Hematopoietic multipotent progenitor cell treated with erythropoietin and hydrocortisone succinate and interleukin-3 and kit ligand, for 15 days (in vitro differentiated cells): Measurements from ENCODE around the gene TRANK1.

ENCODE experiments used
- DNase-seq: peaks from one replicate; pipeline ENCODE4 v3.0.0-alpha.2; 2015; ENCODE audit warnings: low spot score

TRANK1 gene

DNA sequence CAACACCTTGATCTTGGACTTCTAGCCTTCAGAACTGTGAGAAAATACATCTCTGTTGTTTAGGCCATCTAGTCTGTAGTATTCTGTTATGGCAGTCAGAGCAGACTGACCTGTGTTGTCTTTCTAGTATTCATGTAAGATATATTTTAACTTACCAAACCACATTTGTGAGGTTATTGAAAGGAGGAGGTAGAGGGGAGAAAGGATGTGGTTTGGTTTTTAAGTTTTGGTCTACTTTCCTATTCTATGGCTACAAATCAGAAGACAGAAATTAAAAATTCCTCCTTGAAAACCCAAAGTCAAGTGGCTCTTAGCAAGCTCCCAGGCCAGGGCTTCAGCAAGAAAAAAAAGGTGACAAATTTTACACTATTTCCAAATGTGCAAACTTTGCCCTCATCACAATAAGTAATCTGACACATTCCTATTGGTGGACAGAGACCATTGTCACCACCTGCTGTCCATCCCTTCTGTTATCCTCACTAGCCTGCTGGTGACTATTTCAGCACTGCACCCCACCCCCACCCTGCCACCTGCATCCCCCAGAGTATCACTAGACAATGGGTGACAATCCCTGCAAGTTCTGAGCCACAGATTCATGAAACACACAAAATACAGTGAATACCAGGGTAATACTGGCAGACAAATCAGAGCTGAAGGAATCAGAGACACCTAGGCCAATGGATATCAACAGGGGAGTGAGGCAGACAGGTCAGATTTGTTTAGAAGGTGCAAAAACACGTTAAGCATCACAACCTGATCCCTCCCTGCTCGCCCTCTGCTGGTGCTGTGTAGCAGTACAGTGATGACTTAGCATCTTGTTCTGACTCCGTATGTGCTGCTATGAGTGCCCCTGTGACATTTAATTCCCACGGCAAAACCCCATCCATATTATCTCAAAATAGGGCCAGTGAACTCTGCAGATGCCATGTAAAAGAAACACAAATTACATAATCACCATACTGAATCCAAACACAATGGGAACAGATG, 101.5 kb downstream of the TRANK1 start:
- DNase-seq = peak; percentile 43

DNA sequence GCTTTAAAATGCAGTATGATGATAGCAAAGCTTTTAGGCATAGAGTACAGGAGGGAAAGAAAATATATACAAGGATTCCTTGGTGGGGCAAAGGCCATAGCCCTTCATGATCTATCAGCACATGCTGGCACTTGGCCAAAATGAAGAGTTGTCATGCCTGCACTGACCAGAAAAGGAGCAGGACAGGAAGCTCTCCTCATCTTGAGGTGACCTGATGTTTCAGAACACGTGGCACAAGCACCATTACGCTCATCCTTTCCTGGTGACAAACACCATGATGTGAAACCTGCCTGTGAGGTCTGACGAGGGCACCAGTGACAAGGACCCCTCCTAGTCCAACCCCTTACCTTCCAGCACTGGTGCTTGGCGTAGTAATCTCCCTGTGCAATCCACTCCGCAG, 102.6 kb downstream of the TRANK1 start:
- no peak for DNase-seq

DNA sequence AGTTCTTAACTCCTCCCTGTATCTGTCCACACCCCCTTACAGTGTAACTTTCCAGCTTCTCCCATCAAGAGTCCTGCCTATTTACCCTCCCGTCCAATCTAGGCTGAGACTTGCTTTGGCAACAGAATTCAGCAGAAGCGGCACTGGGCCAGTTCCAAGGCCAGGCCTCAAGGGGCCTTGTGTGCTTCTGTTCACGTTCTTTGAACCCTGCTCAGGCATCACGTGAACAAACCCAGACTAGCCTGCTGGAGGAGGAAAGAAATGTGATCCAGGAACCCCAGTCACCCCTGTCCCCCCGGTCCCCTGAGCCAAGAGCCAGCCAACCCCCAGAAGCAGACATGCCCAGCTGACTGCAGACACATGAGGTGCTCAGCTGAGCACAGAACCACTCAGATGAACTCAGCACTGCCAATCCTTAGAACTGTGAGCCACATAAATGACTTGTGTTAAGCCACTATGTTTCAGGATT, 104.4 kb downstream of the TRANK1 start:
- no peak for DNase-seq

DNA sequence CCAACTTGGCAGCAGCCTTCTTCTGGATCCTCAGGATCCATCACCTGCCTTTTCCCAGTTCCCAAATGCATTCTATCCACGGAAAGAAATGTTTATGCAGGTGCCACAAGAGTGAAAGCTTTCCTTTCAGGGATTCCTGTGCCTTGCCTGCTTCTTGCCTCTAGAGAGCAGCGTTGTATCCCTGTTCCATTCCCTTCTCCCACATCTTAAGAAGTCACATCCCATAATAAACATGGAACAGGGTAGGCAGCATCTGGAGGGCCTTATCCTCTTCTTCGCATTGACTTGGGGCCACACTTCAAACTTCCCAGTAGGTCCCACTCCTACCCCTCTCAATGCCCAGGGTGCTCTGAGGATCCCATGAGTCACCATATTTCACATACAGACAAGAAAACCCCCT, 107.8 kb downstream of the TRANK1 start:
- no peak for DNase-seq

DNA sequence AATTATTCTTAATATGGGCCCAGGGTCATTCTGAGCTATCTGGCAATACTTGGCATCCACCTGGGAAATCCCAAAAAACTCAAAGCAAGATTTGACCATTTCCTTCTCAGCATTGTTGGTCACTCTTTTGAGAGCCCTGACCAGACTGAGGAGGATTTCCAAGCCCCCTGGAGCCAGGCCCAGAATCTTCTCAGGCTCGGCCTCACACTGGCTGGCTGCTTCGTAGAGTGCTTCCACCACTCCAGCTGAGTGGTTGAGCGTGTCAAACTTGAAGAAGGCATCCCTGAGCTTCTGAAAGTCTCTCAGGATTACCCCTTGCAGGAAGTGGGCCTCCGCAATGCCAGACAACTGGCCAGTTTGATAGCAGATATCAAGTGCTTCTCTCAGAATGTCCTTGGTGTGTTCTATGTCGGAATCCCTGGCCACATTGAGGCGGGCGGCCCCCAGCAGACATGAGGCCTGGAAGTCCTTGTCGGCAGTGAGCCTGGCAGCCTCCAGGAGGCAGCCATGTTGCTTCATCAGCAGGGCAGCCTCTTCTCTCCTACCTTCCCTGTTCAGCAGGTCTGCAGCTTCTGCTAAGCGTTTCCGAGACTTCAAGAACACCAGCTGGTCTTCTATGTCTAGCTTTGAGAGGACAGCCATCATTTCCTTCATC, 111.6 kb downstream of the TRANK1 start:
- no peak for DNase-seq

DNA sequence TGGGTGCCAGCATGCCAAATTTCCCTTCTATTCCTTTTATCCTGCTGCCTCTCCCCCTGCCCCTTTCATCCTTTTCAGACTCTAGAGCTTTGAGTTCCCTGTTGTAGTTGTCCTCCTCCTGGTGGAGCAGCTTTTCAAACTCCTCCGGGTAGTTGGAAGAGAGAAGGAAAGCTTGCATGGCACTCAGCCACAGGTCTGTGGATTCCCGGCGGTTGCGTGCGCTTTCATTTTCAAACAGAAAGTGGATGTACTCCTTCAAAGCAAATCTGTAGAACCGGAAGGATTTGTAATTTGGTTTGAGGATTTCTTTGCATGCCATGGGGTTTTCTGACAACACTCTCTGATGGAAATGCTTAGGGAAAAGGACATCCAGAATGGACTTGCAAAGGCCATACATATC, 112.4 kb downstream of the TRANK1 start:
- no peak for DNase-seq

DNA sequence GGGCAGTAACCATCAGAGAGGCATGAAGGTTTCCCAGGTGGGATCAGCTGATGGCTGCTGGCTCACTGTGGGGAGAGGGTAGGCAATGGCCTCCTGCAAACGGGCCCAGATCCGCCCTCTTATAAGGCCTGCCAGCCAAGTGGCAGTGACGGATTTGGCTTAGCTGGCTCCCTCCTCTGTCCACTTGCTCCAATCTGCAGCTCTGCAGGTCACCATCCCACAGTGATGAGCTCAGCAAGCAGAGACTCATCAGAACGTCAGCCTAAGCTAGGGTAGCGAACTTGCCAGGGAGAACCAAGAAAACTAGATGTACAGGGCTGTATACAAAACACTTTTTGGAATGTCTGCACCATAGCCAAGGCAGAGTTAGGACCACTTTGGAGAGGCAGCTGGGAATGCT, 117.7 kb downstream of the TRANK1 start:
- DNase-seq = no peak

DNA sequence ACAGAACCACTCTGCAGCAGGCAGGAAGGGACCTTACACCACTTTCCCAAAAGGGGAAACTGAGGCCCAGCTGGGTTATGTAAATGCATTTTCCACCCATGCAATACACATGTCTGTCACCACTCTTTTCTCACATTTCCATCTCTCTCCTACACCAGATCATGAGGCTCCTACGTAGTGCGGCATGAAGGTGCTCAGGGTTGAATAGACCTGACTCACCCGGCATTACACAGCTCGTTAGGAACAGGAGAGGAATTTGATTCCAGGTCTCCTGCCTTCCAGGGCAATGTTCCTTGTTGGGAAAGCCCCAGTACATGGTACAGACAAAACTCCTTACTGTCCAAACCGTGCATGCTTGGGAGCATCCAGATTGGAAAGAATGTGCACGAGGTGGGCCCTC, 118.6 kb downstream of the TRANK1 start:
- DNase-seq = no peak

DNA sequence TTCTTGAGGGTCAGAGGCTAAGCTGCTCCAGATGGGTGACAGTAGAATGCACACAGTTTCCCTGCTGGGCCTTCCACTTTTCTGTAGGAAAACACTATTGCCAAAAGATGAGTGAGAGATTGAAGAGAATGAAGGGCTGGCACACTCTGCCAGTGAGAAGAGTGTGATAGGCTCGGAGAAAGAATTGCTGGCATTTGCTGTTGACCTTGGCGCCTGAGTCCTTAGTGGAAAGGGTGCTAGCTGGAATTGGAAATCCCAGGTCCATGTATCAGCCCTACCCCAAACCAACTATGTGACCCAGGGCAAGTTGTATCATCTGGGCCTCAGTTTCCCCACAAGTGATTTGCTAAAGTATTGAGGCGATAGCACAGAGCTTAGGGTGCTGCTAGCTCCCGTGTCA, 120.4 kb downstream of the TRANK1 start:
- no peak for DNase-seq

DNA sequence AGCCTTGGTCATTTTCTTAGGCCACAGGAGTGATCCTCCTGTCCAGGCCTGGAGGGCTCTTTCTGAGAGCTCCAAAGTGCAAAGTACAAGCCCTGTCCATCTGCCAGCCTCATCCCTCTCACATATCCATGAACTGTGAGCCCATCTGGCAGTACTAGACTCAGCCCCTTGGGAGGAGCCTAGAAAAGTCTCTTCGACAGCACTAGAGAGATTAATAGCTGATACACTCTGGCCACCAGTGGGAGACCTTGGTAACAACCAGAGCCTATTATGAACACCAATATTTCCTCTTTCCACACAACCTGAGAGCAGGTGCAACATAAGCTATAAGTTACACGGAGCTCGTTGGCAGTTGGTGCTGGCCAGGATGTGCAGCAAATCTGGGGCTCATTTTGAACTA, 121.0 kb downstream of the TRANK1 start:
- DNase-seq = no peak

DNA sequence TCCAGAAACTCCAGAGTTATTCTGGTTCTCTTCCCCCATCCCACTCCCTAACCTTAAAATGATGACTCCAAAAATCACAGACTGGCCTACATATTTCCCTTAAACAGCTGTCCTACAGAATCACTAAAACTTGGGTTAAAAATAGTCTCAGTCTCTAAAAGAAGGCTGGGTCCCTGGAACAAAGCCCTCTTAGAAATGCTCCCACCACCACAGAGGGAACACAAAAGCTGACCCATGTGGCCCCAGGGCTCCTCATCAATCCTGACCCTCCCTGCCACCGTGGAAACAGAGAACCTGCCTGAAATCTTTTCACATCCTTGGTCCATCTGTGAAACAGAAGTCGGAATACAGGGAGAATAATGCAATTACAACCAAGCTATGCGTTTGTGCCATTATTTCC, 124.8 kb downstream of the TRANK1 start:
- no peak for DNase-seq

DNA sequence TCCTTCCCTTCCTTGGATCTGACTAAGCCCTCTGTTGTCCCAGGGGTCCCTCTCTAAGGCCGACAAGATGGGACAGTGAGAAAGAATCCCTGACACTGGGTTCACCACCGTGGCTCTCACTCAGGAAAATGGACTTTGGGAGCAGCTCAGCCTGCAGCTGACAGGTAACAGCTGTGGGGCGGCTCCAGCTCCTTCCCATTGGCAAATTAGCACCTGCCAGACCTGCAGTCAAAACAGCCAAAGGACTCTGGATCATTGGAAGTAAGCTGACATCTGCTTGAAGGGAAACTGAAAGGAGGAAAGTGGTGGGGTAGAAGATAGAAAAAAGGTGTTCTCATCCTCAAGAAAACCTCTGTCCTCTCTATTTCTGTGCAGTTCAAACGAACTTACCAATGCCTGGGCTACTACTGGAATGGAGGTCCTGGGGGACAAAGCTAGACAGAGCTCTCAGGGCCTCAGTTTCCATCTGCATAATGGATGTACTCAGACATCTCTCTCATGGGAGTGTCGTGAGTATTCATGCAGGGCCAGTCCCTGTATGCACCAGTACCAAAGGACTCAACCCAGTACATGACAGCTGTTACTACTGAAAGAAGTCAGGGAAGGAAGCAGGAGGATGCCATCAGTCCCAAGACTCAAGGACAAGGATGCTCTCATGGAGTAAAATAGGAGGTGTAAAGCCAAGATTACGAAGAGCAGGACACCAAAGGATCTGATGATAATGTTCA, 126.9 kb downstream of the TRANK1 start:
- DNase-seq = no peak

DNA sequence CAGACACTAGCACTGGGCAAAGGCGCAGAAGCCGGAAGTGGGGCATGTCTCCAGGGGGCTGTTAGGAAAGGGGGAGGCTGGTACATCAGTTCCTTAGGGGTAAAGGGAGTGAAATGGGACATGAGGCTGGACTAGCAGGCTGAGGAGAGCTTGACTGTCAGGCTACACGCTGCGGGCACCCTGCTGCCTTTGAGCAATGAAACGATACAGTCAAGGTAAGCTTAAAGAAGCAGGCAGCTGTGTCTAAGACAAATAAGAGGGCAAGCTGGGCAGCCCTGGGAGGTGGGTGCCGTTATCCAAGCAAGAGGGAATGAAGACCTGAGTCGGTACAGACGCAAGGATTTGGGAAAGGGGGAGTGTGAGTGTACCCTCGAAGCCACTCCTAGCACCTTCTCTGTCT, 129.5 kb downstream of the TRANK1 start:
- DNase-seq = no peak

DNA sequence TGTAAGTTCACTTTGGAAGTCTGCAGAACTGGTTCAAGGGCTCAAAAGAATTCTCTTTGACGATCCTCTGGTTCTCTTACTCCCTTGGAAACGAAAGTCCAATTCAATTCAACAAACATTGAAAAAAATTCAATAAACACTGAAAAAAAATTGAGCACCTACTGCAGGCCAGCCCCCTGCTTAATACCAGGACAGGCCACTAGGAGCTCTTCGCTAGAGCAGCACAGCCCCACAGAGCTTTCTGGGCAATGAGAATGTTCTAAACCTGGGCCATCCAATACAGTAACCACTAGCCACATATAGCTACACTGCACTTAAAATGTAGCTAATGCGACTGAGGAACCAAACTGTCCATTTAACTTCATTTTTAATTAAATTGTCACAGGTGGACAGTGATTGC, 130.1 kb downstream of the TRANK1 start:
- no peak for DNase-seq

DNA sequence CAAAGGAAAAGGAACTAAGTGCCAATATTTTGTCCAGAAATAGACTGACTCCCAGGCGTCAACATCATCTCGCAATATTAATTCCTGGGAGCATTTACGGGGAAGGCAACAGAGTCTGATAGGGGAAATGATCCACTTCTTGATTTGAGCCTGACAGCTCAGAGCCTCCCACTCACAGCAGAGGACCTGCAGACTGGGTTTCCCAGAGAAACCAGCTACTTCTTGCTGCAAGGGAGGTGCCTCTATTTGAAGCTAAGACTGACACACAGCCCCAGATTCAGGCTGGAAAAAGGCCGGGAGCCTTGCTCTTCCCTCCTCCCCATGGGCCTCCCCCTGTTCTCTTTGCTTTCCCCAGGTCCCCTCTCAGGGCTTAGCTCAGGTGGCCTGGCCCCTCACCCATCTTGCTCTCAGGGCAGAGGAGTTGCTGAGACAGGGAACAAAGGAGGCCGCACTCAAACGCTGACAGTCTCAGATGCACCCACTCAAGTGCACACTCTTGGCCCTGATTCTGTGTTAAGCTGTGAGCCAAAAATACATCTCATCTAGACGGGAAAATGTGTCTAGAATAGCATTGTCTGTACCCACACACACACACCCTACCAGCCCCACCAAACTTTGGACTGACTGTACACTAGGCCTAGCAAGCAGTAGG, 130.7 kb downstream of the TRANK1 start:
- DNase-seq = no peak

DNA sequence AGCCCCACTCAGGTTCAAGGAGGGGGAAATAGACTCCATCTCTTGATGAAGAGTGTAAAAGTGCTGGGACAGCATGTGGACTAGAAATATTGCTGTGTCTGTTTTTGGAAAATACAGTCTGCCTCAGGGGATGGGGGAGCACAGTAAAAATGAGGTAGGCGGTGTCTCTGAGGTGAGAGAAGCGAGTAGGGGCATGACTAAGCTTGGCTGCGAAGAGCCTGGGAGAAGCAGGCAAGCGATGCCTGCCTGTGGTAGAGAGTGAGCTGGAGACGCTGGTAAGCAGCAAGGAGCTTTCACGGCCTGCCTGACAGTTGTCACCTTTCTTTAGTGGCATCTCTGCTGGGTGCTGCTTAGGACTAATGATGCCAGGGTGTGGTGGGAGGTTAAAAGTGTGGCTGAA, 131.5 kb downstream of the TRANK1 start:
- DNase-seq = no peak

DNA sequence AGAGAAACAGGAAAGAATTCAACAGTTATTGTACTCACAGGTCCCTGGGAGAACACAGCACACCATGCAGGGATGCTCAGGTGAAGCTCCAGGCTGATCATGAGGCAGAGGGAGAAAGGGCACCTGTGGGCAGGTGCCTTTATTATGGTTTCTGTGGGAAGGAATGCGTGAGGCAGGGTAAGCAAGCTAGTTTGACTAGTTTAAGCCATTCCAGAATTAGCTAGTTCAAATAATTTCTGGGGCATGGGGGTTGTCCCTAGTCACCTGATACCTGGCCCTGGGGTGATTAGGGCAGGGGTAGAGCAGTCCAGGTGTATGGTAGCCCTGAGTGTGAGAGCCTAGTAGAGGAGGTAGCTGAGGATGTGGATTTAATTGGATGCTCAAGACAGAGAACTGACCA, 132.6 kb downstream of the TRANK1 start:
- DNase-seq = no peak

DNA sequence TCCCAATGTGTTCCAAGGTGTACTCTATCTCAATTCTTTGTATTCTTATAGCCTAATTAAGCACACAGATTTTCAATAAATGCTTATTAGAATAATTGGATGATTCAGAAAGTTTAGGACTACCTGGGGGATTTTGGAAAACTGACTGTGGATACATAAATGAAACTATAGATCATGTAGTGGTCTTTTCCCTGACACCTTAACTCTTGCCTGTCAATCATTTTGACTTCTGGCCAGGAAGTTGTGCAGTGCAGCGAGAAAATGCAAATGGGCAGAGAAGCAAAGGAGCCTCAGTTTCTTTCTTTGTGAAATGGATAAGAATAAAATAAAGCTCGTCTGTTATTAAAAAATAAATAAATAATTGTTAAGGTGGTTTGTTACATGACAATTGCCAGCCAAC, 133.1 kb downstream of the TRANK1 start:
- DNase-seq = no peak

DNA sequence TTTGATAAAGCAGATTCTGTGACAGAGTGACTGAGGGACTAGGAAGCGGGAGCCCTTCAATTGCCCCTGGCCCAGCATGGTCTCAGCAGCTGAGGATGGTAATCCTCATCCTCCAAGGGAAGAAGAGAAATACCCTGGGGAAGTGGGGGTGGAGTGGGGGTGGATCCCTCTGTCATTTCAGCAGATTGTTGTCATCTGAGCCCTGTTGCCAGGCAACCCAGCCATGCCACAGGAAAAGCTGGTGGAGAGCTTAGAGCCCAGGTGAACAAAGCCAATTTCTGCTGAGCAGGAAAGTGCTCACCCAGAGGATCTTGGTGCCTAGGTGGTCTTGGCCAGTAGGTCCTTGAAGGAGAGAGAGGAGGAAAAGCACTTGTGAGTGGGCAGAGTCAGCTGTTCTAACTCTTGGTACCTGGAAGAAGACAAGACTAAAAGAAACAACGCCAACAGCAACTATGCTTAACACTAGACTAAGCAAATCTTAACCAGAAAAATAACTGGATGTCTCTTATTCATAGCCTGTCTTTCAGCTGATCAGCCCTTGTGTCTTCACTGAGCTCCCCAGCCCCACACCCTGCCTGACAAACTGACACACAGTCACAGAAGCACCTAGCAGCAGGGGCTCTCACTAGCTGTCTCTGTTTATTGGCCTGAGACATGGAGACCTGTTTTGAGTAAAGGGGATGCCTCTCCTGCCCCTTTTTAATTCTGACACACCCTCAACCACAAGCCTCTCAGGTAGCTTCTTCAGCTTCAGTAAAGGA, 140.4 kb downstream of the TRANK1 start:
- no peak for DNase-seq

DNA sequence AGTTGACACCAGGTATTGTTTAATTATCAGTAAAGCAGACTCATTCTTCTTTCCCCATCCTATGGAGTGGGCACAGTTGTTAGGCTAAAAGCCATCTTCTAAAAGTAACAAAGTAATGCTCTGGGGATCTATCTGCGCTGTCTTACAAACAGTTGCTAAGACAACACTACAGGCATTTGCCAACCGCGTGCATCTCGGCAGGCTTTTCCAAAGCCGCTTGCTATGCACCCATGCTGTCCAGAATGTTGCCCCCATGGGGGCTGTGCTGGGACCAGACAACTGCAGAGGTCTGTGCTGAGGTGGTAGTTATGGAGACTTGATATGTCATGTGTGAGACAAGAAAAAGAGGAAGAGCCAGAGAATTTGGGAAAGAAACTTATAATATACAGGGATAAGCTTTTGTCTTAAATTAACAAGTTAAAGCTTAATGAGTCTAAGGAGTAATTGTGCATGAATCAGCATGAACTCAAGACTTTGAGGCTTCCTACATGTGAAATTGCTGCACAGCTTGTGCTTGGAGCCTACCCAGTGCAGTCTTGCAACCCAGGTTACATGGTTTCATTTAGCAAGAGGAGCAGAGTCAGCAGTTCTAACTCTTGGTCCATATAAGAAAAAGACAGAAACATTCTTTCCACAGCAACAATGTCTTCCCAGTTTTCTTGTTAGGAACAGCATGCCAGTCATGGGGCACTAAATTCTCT, 141.6 kb downstream of the TRANK1 start:
- DNase-seq = no peak
